H54 (cell line): ENCODE results near the gene PKP1.

Source experiments
- DNase-seq: peaks from one replicate; pipeline ENCODE4 v3.0.0; 2011; ENCODE audit warnings: low spot score, mixed read lengths; ENCODE audit not compliant: insufficient read length
- FAIRE-seq: peaks from 3 replicates; lab custom pipeline; 2011; peaks lifted over from hg19 to GRCh38; lab: Jason Lieb, UNC
- POLR2A ChIP-seq: IDR thresholded peaks from 2 replicates; pipeline ENCODE4 v1.6.1; 2011; ENCODE audit warnings: low read depth, mild to moderate bottlenecking, low read length

Gene PKP1

GRCh38 chr1:201283836-201284553, 689 bp downstream of the PKP1 start:
- DNase-seq: no peak
- FAIRE-seq: no peak

GRCh38 chr1:201284636-201285035, 1.3 kb downstream of the PKP1 start:
- no peak for TF ChIP-seq POLR2A
- DNase-seq (no peak), FAIRE-seq (no peak)

More at GRCh38 chr1:201283836-201284553, 689 bp downstream of the PKP1 start:
- no peak for TF ChIP-seq POLR2A

GRCh38 chr1:201285846-201286245, 2.5 kb downstream of the PKP1 start:
- DNase-seq: no peak
- no peak for TF ChIP-seq POLR2A
- FAIRE-seq: no peak

GRCh38 chr1:201286445-201286844, 3.1 kb downstream of the PKP1 start:
- no peak for TF ChIP-seq POLR2A
- FAIRE-seq: no peak
- no peak for DNase-seq

- FAIRE-seq: no peak
- no peak for TF ChIP-seq POLR2A
- no peak for DNase-seq
These were observed 4.7 kb downstream of the PKP1 start for GRCh38 chr1:201288007-201288406.

- FAIRE-seq: no peak
- no peak for DNase-seq
- TF ChIP-seq POLR2A: no peak
These were observed 5.5 kb downstream of the PKP1 start for GRCh38 chr1:201288765-201289164.

GRCh38 chr1:201290551-201290950, 7.2 kb downstream of the PKP1 start:
- TF ChIP-seq POLR2A: no peak

GRCh38 chr1:201291916-201292315, 8.6 kb downstream of the PKP1 start:
- no peak for FAIRE-seq
- no peak for DNase-seq
- TF ChIP-seq POLR2A: no peak

More at GRCh38 chr1:201290551-201290950, 7.2 kb downstream of the PKP1 start:
- no peak for FAIRE-seq
- DNase-seq: no peak

- FAIRE-seq: no peak
- TF ChIP-seq POLR2A: no peak
- DNase-seq: no peak
These were observed 11.6 kb downstream of the PKP1 start for GRCh38 chr1:201294876-201295275.

GRCh38 chr1:201295346-201295745, 12.0 kb downstream of the PKP1 start:
- no peak for TF ChIP-seq POLR2A
- DNase-seq: no peak
- FAIRE-seq: no peak

- DNase-seq (peak; percentile 75), FAIRE-seq (peak; percentile 36)
These were observed 12.6 kb downstream of the PKP1 start for GRCh38 chr1:201295861-201296260.

GRCh38 chr1:201296352-201296751, 13.0 kb downstream of the PKP1 start:
- DNase-seq (no peak), FAIRE-seq (no peak)
- no peak for TF ChIP-seq POLR2A

More at GRCh38 chr1:201295861-201296260, 12.6 kb downstream of the PKP1 start:
- TF ChIP-seq POLR2A: no peak

- DNase-seq (no peak), FAIRE-seq (no peak)
- no peak for TF ChIP-seq POLR2A
These were observed 15.4 kb downstream of the PKP1 start for GRCh38 chr1:201298396-201299381.

GRCh38 chr1:201299968-201300367, 16.7 kb downstream of the PKP1 start:
- FAIRE-seq (no peak), DNase-seq (peak; percentile 89)
- TF ChIP-seq POLR2A: no peak
